Measurements from ENCODE around the gene ACACB. TPM values are rescaled to one million over a fixed set of nuclear protein-coding genes. Genes with fewer than 3 reads are reported as not detected.

Gene ACACB
- total RNA-seq, 4 donors from 2014 or later, result 56.0 to 179 (median 152) TPM

- Histone ChIP-seq H3K27ac (no peak overlapping the region), H3K27me3 (peaks cover 0 to 16% of the 10 kb centered on the region in 2 donors), H3K9me3 (peaks cover 0 to 4% (median 0%) of the 10 kb centered on the region in 4 donors), H3K36me3 (no peaks in the 10 kb centered on the region), H3K4me1 (peaks cover 3 to 15% (median 6%) of the 10 kb centered on the region in 4 donors), H3K4me3 (no peak overlapping the region)
- TF ChIP-seq POLR2A (IDR thresholded peaks at IDR 0.05), result no peak
- TF ChIP-seq, protein P1, sequence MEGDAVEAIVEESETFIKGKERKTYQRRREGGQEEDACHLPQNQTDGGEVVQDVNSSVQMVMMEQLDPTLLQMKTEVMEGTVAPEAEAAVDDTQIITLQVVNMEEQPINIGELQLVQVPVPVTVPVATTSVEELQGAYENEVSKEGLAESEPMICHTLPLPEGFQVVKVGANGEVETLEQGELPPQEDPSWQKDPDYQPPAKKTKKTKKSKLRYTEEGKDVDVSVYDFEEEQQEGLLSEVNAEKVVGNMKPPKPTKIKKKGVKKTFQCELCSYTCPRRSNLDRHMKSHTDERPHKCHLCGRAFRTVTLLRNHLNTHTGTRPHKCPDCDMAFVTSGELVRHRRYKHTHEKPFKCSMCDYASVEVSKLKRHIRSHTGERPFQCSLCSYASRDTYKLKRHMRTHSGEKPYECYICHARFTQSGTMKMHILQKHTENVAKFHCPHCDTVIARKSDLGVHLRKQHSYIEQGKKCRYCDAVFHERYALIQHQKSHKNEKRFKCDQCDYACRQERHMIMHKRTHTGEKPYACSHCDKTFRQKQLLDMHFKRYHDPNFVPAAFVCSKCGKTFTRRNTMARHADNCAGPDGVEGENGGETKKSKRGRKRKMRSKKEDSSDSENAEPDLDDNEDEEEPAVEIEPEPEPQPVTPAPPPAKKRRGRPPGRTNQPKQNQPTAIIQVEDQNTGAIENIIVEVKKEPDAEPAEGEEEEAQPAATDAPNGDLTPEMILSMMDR (IDR thresholded peaks at IDR 0.05), result no peak
- no peak for DNase-seq
These were observed 189.2 kb downstream of the ACACB start for GRCh38 chr12:109305547-109305946.

GRCh38 chr12:109307051-109307450, 190.7 kb downstream of the ACACB start:
- Histone ChIP-seq H3K4me1 (peaks cover 3 to 17% (median 6%) of the 10 kb centered on the region in 4 donors), H3K27ac (no peak overlapping the region), H3K9me3 (no peaks in the 10 kb centered on the region), H3K27me3 (peaks cover 0 to 17% of the 10 kb centered on the region in 2 donors), H3K36me3 (no peaks in the 10 kb centered on the region), H3K4me3 (no peak overlapping the region)
- TF ChIP-seq POLR2A (IDR thresholded peaks at IDR 0.05), result no peak
- TF ChIP-seq, protein P1 (IDR thresholded peaks at IDR 0.05), result no peak
- DNase-seq, result no peak

DNA sequence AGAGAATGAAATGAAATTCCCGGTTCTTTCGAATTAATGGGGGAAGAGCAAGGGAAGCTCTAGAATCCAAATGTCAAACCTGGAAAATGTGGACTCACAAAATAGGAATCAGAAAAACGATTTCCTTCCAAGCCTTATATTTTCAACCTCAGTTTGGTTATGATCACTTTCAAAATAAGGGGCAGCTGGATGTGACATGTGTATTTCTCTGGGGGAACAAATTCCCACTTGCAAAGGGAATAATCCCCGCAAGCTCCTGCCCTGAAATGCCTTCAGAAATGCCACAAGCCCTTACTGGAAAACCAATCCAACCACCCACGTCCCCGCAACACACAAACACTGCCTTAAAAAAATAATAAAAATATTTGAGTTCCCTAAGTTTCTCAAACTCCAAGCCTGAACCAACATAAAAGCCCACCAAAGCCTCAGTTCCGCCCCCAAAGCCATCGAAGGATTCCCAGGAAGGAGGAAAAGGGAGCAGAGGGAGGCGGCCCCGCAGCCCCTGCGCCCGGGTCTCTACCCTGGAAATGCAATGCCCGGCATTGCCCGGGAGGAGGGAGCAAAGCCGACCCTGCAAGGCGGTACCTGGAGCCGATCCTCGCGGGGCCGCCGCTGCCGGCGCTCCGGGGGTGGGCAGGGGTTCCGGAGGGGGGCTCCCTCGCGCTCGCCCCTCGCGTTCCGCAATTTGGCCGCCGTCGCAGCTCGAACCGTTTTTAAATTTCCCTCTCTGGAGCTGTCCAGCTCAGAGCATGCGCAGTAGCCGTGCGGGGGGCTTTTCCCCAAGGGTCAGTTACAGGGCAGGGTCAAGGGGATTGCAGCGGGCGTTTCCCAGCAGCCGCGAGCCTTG, 192.4 kb downstream of the ACACB start, which contains the start of gene FOXN4:
Gene FOXN4, minus strand, starts transcription at position 751 of the 847 bp plus-strand sequence. CDS start 963 bp downstream, outside the sequence.
- Histone ChIP-seq H3K9me3 (no peaks in the 10 kb centered on the region), H3K27ac (no peak within 1 kb of the TSS), H3K27me3 (peaks cover 0 to 17% of the 10 kb centered on the region in 2 donors), H3K4me1 (peaks cover 3 to 17% (median 6%) of the 10 kb centered on the region in 4 donors), H3K36me3 (no peaks in the 10 kb centered on the region), H3K4me3 (peak within 1 kb of the TSS in 3 of 4 donors; percentile 41 to 58 (median 49))
- no peak for TF ChIP-seq POLR2A (IDR thresholded peaks at IDR 0.05)
- TF ChIP-seq, protein P1 (IDR thresholded peaks at IDR 0.05), result no peak
- no peak for DNase-seq

DNA sequence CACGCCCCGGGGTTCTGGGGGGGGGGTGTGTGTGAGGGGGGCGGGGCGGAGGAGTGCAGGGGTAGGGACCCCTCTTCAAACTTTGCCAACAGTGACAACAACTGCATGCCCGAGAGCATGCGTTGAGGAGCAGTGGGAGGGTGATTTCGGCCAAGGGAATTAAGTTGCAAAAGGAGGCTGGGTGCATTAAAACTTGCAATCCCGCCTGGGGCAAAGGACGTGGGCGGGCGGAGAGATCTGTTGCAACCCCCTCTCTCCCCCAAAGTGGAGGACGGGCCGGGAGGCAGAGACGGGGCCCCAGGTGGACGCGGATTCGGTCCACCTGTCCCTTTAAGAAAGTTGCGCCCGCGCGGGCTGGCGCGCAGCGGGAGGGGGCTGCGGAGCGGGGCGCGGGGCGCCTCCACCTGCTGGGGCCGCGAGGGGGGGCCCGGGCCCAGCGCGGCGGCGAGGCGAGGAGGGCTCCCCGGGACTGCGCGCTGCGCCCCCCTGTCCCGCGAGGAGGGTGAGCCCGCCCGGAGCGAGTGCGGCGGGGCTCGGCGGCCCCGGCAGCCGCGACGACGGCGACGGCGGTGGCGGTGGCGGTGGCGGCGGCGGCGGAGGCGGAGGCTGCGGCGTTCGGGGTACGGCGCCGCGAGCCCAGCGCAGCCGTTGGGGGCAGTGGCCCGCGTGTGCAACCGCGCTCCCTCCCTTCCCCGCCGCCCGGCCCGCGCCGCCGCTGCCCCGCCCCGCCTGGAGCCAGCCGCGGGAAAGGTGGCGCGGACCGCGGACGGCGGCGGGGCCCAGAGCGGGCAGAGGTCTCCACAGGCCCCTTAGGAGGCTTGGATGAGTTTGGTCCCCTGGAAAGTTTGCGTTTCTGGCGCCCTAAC, 193.2 kb downstream of the ACACB start:
- no peak for DNase-seq
- Histone ChIP-seq H3K27ac (no peak overlapping the region), H3K27me3 (peaks cover 0 to 17% of the 10 kb centered on the region in 2 donors), H3K36me3 (no peaks in the 10 kb centered on the region), H3K4me3 (peak overlapping the region in 3 of 4 donors; percentile 41 to 58 (median 49)), H3K9me3 (no peaks in the 10 kb centered on the region), H3K4me1 (peaks cover 3 to 17% (median 6%) of the 10 kb centered on the region in 4 donors)
- TF ChIP-seq, protein P1 (IDR thresholded peaks at IDR 0.05), result no peak
- no peak for TF ChIP-seq POLR2A (IDR thresholded peaks at IDR 0.05)

Data from Peyer's patch (tissue), 4 donors.